ENCODE results near the gene SP8. TPM values are rescaled to one million over a fixed set of nuclear protein-coding genes. Genes with fewer than 3 reads are reported as not detected.

The SP8 gene
- total RNA-seq, 1 donor from 2014 or later, result not detected

GRCh38 chr7:20783700-20784387 lies 2.8 kb downstream of the SP8 start:
- Histone ChIP-seq H3K27ac (no peak overlapping the region), H3K4me1 (peaks cover 14% of the 10 kb centered on the region), H3K27me3 (ENCODE audit: low read depth) (peaks cover 100% of the 10 kb centered on the region), H3K4me3 (peak overlapping the region; percentile 27), H3K9me3 (no peaks in the 10 kb centered on the region), H3K36me3 (no peaks in the 10 kb centered on the region)
- intact Hi-C loops (cut with DNase I), result no loop called here
- DNase-seq (no peak), ATAC-seq (peak; percentile 70 to 71)
- no peak for TF ChIP-seq CTCF (IDR thresholded peaks at IDR 0.05)

DNA sequence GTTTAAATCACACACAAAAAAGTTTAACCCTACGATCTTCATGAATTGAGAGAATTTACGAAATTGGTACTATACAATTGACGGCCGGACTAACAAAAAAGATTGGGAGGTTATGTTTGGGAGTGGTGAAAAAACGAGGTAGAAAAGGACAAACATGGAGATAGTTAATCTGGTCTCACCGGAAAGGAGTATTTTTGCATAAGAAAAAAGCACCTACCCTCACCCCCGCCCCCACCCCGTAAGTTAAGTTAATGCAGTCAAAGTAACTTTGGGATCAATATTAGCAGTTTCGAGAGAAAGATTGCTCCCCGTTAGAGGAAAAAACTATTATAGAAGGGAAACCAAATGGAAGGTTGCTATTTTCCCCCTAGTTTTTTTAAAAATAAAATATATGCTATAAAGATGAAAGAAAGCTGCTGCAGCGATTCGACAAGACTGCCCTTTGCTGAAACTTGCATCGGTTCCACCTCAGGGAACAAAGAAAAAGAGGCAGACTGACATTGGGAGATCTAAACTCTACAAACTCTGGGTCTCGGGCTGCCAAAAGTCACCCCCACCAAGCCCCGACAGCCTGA lies 3.5 kb downstream of the SP8 start:
- H3K36me3 ChIP-seq, result no peaks in the 10 kb centered on the region
- no peak overlapping the region for H3K27ac ChIP-seq
- H3K27me3 ChIP-seq (ENCODE audit: low read depth), result peaks cover 100% of the 10 kb centered on the region
- intact Hi-C loops (cut with DNase I), result no loop called here
- H3K9me3 ChIP-seq, result no peaks in the 10 kb centered on the region
- DNase-seq (no peak), ATAC-seq (no peak)
- no peak overlapping the region for H3K4me3 ChIP-seq
- H3K4me1 ChIP-seq, result peaks cover 17% of the 10 kb centered on the region
- TF ChIP-seq CTCF (IDR thresholded peaks at IDR 0.05), result no peak

DNA sequence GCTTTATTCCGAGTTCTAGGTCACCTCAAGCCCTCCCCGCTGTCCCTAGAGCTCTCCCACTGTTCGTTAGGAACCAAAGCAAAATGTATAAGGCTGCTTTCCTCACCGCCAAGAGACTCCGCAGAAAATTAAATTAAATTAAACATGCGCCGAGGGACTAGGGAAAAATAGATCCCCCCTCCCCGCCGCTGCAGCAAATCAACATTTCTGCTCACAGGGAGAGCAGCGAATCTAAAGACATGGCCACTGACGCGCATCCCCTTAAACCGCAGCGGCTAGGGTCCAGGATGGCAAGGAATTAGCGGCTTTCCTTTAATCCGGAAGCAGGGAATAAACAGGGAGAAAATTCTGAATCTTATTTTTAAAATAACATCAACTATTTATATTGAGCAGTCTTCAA lies 7.6 kb downstream of the SP8 start:
- peaks cover 11% of the 10 kb centered on the region for H3K4me1 ChIP-seq
- no peak overlapping the region for H3K4me3 ChIP-seq
- H3K27me3 ChIP-seq (ENCODE audit: low read depth), result peaks cover 100% of the 10 kb centered on the region
- intact Hi-C loops (cut with DNase I), result no loop called here
- H3K9me3 ChIP-seq, result no peaks in the 10 kb centered on the region
- DNase-seq, result no peak
- no peaks in the 10 kb centered on the region for H3K36me3 ChIP-seq
- ATAC-seq, result no peak
- no peak overlapping the region for H3K27ac ChIP-seq
- no peak for TF ChIP-seq CTCF (IDR thresholded peaks at IDR 0.05)

DNA sequence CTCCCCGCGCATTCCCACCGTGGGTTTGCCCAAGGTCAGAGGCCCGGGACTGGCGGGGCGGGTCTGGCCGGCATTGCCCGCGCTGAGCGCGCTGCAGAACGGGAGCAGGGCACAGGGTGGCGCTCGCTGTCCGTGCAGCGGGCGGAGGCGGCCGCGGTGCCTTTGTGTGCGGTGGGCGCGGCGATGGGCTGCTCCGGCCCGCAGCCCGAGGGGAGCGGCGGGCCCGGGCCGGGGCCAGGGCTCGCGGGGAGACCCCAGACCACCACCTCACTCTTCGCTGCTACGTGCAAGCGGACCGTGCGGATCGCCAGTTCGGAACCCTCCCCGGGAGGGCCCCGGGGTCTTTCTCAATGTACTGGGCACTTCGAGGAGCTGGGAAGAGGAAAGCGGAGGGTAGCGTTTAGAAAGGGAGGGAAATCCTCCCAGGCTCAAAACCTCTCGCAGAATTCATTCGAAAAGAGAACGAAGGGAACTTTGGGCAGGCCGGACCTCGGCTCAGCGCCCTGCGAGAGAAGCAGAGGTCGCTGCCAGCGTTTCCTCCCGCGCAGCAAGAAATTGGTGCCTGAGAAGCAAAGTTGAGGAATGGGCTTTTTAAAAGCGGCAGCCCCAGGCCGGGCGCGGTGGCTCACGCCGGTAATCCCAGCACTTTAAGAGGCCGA lies 8.5 kb downstream of the SP8 start:
- intact Hi-C loops (cut with DNase I), result no loop called here
- H3K27ac ChIP-seq, result no peak overlapping the region
- DNase-seq (peak; percentile 57), ATAC-seq (peak; percentile 94 to 98)
- no peaks in the 10 kb centered on the region for H3K36me3 ChIP-seq
- peaks cover 100% of the 10 kb centered on the region for H3K27me3 ChIP-seq (ENCODE audit: low read depth)
- H3K9me3 ChIP-seq, result no peaks in the 10 kb centered on the region
- peak; percentile 64 for TF ChIP-seq CTCF (IDR thresholded peaks at IDR 0.05)
- H3K4me1 ChIP-seq, result peaks cover 11% of the 10 kb centered on the region
- peak overlapping the region; percentile 34 for H3K4me3 ChIP-seq

DNA sequence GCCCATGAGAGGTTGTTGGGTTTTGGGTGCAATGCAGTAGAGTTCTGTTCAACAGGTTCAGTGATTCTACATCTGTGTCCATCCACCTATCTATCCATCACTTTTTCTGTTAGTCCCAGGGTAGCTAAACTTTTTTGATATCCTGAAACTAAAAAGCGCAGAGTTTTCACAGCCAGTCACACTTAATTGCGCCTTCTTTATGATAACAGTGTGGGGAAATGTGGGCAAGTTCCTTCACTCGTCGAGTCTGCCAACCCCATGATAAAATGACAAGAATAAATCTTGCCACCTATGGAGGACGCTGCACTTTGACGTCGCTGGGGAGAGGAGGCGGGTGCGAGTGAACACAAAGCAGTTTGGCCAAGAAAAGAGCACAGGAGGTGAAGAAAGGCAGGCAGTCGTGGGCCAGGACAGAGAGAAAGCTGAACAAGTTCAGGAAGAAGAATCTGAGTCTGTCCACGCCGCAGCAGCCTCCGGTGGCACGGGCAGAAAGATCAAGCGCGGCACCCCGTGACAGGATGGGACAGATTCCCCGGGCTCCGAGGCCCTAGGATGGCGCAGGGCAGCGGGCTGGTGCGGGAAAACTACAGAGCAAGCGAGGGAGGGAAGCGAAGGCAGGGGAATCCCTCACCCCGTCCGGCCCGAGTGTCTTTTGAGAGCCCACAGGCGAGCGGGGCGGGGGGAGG lies 9.2 kb downstream of the SP8 start:
- Histone ChIP-seq H3K4me1 (peaks cover 11% of the 10 kb centered on the region), H3K4me3 (peak overlapping the region; percentile 34), H3K27me3 (ENCODE audit: low read depth) (peaks cover 100% of the 10 kb centered on the region), H3K9me3 (no peaks in the 10 kb centered on the region), H3K27ac (no peak overlapping the region), H3K36me3 (no peaks in the 10 kb centered on the region)
- peak; percentile 61 to 72 for ATAC-seq
- TF ChIP-seq CTCF (IDR thresholded peaks at IDR 0.05), result no peak
- intact Hi-C loops (cut with DNase I), result no loop called here
- DNase-seq, result no peak
